H1 (cell line): Measurements from ENCODE around the gene ANK2. TPM values are rescaled to one million over a fixed set of nuclear protein-coding genes. Genes with fewer than 3 reads are reported as not detected.

ENCODE experiments used
- HDAC2 ChIP-seq, 2 experiments: fragments of 300-600 bp in 1 of 2; sonication (generic) in 1 of 2; IDR thresholded peaks; 2 replicates each; pipeline ENCODE4 v1.6.1; 2011 to 2012; ENCODE audit warnings: low read depth in 2 of 2, low read length in 2 of 2, mild to moderate bottlenecking in 2 of 2, moderate library complexity in 2 of 2, borderline replicate concordance in 1 of 2, inconsistent platforms in 1 of 2
- KDM4A ChIP-seq: IDR thresholded peaks from one replicate; pipeline ENCODE4 v1.7.1; 2012; ENCODE audit warnings: low read depth, mild to moderate bottlenecking, moderate library complexity, low read length, inconsistent platforms; ENCODE audit not compliant: severe bottlenecking
- POLR2AphosphoS5 ChIP-seq: IDR thresholded peaks from 2 replicates; pipeline ENCODE4 v1.6.1; 2011; ENCODE audit warnings: low read depth, low read length
- POU5F1 ChIP-seq: IDR thresholded peaks from 2 replicates; pipeline ENCODE4 v1.6.1; 2011; ENCODE audit warnings: low read depth, mild to moderate bottlenecking, low read length, moderate library complexity
- SP2 ChIP-seq: IDR thresholded peaks from 2 replicates; pipeline ENCODE4 v1.6.1; 2012; ENCODE audit warnings: mild to moderate bottlenecking, low read length, inconsistent platforms
- TAF1 ChIP-seq: IDR thresholded peaks from 2 replicates; pipeline ENCODE4 v1.6.1; 2011; ENCODE audit warnings: mild to moderate bottlenecking, low read depth, low read length
- polyA plus RNA-seq, 7 experiments: library from polyadenylated mRNA; depleted of rRNA in 3 of 7; stranded (reverse) in 5 of 7; unstranded in 2 of 7; fragments of >200 nt in 5 of 7; fragments of 200-250 nt in 2 of 7; gene quantifications; 1 replicate in 5 of 7; 2 replicates in 1 of 7; 4 replicates in 1 of 7; pipeline versions ENCODE4 v1.2.1 to v1.2.3, GENCODE V29; 2011 to 2013; ENCODE audit warnings: missing spikeins in 2 of 7, mixed read lengths in 2 of 7
- total RNA-seq: library from RNA; stranded (reverse); fragmentation: NEBNext Ultra II Directional; extraction: Animal tissue kit (Norgen Biotek cat#: 25700); gene quantifications from 2 replicates; pipeline ENCODE4 v1.2.1, GENCODE V29; 2021
- TF ChIP-seq, protein P1 (sequence below): IDR thresholded peaks from 2 replicates; pipeline ENCODE4 v1.6.1; 2012; ENCODE audit warnings: inconsistent platforms

The ANK2 gene
- total and polyA plus RNA-seq, 2 of the 8 experiments (the other 6 are each of a cell fraction or from before 2014, with no cell fraction given), result 14.2 to 35.1 TPM

DNA sequence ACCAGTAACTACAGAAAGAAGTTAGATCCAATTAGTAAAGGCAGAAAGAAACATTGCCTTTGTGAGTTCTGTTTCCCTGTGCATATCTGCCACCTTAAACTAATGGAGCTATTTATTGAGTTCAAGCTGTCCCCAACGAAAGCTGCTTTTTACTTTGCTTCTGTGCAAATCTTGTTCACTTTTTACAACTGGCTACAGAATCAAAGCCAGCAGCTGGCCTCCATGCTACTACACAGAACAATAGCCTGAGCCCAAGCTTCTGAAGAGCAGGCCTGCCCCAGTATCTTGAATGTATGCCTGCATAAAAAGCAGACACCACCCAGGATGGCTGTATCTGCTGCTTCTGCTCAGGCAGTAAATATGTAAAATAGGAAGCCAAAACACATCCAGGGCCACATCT is 28.1 kb downstream of the ANK2 start (continued):
- TF ChIP-seq TAF1, result no peak
- no peak for TF ChIP-seq POU5F1
- no peak for TF ChIP-seq SP2
- TF ChIP-seq HDAC2 (IDR thresholded peaks at IDR 0.05; ENCODE audit: borderline replicate concordance in 1 of 2, low read depth in 2 of 2, low read length in 2 of 2), result no peak
- TF ChIP-seq, protein P1, sequence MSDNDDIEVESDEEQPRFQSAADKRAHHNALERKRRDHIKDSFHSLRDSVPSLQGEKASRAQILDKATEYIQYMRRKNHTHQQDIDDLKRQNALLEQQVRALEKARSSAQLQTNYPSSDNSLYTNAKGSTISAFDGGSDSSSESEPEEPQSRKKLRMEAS, result no peak
- no peak for TF ChIP-seq KDM4A
- no peak for TF ChIP-seq POLR2AphosphoS5
- TF ChIP-seq, all 59 proteins: peak for 0
